GM12878 (cell line): ENCODE measurements around the gene WIPF2.

Experiments used
- CEBPB ChIP-seq, 2 experiments: fragments of 150-350 bp in 1 of 2; IDR thresholded peaks; 2 replicates each; pipeline ENCODE4 v1.6.1; 2012 to 2014; ENCODE audit warnings: low read depth in 2 of 2, low read length in 2 of 2, borderline replicate concordance in 1 of 2, inconsistent platforms in 1 of 2
- MXI1 ChIP-seq: fragments of 150-350 bp; IDR thresholded peaks from 2 replicates; pipeline ENCODE4 v1.6.1; 2011; ENCODE audit warnings: low read depth, mild to moderate bottlenecking, inconsistent platforms, low read length, improper control_type of control experiment
- POLR2AphosphoS5 ChIP-seq: IDR thresholded peaks from 2 replicates; pipeline ENCODE4 v1.6.1; 2011; ENCODE audit warnings: mild to moderate bottlenecking, low read length, inconsistent platforms
- RAD21 ChIP-seq: IDR thresholded peaks from 2 replicates; pipeline ENCODE4 v1.6.1; 2011; ENCODE audit warnings: mild to moderate bottlenecking, low read depth, low read length, moderate library complexity; ENCODE audit not compliant: insufficient read depth
- SPI1 ChIP-seq: IDR thresholded peaks from 2 replicates; pipeline ENCODE4 v1.6.1; 2011; ENCODE audit warnings: low read depth, mild to moderate bottlenecking, low read length, moderate library complexity, borderline replicate concordance; ENCODE audit not compliant: insufficient read depth
- TAF1 ChIP-seq: IDR thresholded peaks from 2 replicates; pipeline ENCODE4 v1.6.1; 2011; ENCODE audit warnings: mild to moderate bottlenecking, low read depth, low read length, borderline replicate concordance
- TCF7 ChIP-seq: IDR thresholded peaks from 2 replicates; pipeline ENCODE4 v1.6.1; 2014; ENCODE audit warnings: antibody characterized with exemption, borderline replicate concordance
- TF ChIP-seq, protein P1 (sequence below): IDR thresholded peaks from 2 replicates; pipeline ENCODE4 v1.6.1; 2012; ENCODE audit warnings: mild to moderate bottlenecking, low read depth, low read length
- TF ChIP-seq, protein P2 (sequence below): IDR thresholded peaks from 2 replicates; pipeline ENCODE4 v1.6.1; 2012; ENCODE audit warnings: low read depth, low read length, improper control_type of control experiment

DNA sequence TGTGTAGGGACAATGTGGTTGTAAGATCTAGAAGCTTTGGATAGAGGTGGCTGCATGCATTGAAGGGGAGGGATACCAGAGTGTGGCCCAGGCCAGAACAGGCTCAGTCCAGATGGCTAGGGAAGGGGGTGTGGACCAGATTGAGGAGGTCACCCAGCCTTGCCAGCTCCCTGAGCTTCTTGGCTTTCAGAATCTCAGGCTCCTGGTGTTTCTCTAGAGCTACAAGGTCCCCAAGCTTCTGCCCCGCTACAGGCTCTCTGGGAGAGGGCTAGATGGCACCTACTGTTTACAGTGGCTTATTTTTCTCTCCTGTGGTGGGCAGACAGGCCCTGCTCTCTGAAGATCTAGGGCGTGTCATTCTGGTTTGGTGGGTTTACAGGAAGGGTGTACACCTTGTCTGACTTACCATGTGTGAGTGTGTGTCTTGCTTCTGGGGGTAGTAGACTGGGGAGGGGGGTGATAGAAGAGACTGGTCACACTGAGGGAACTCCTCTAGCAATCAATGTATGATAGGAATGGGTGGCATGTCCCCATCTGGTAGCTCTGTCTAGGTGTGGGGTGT, 90.9 kb downstream of the WIPF2 start:
- TF ChIP-seq, protein P1, sequence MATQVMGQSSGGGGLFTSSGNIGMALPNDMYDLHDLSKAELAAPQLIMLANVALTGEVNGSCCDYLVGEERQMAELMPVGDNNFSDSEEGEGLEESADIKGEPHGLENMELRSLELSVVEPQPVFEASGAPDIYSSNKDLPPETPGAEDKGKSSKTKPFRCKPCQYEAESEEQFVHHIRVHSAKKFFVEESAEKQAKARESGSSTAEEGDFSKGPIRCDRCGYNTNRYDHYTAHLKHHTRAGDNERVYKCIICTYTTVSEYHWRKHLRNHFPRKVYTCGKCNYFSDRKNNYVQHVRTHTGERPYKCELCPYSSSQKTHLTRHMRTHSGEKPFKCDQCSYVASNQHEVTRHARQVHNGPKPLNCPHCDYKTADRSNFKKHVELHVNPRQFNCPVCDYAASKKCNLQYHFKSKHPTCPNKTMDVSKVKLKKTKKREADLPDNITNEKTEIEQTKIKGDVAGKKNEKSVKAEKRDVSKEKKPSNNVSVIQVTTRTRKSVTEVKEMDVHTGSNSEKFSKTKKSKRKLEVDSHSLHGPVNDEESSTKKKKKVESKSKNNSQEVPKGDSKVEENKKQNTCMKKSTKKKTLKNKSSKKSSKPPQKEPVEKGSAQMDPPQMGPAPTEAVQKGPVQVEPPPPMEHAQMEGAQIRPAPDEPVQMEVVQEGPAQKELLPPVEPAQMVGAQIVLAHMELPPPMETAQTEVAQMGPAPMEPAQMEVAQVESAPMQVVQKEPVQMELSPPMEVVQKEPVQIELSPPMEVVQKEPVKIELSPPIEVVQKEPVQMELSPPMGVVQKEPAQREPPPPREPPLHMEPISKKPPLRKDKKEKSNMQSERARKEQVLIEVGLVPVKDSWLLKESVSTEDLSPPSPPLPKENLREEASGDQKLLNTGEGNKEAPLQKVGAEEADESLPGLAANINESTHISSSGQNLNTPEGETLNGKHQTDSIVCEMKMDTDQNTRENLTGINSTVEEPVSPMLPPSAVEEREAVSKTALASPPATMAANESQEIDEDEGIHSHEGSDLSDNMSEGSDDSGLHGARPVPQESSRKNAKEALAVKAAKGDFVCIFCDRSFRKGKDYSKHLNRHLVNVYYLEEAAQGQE, result no peak
- no peak for TF ChIP-seq POLR2AphosphoS5
- no peak for TF ChIP-seq RAD21
- TF ChIP-seq CEBPB (IDR thresholded peaks at IDR 0.05; ENCODE audit: borderline replicate concordance in 1 of 2, low read depth in 2 of 2, low read length in 2 of 2), result no peak
- TF ChIP-seq, protein P2, sequence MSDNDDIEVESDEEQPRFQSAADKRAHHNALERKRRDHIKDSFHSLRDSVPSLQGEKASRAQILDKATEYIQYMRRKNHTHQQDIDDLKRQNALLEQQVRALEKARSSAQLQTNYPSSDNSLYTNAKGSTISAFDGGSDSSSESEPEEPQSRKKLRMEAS, result no peak
- TF ChIP-seq TCF7, result no peak
- no peak for TF ChIP-seq TAF1
- TF ChIP-seq SPI1, result no peak
- no peak for TF ChIP-seq MXI1
